Measurements from ENCODE around the gene HERC4. TPM values are rescaled to one million over a fixed set of nuclear protein-coding genes. Genes with fewer than 3 reads are reported as not detected.
"Not testable (repeated sequence)": the region's sequence is repeated elsewhere in the genome, so short reads cannot be mapped to it uniquely, and the experiment has no call there.

The HERC4 gene
- total and polyA plus RNA-seq, 8 donors = 11.2 to 30.7 (median 14.1) TPM

- peak overlapping the region; percentile 53 to 76 (median 69) for H3K4me3 ChIP-seq
- peak overlapping the region; percentile 71 to 97 (median 90) for H3K27ac ChIP-seq
- ATAC-seq = peak; percentile 66 to 82 (median 76)
- peaks cover 0 to 11% (median 10%) of the 10 kb centered on the region in 3 donors for H3K36me3 ChIP-seq
- H3K4me1 ChIP-seq = peaks cover 0 to 23% (median 14%) of the 10 kb centered on the region in 3 donors
- no peak for TF ChIP-seq CTCF (IDR thresholded peaks at IDR 0.05)
- DNase-seq = peak; percentile 84 to 93 (median 87)
- intact Hi-C loops (cut with DNase I) = no loop called here
- H3K27me3 ChIP-seq = no peaks in the 10 kb centered on the region
- WGBS, 2 donors = 0 to 1% methylated on average over 24 to 73 of the region's 73 CpGs
- FAIRE-seq = no peak
- no peaks in the 10 kb centered on the region for H3K9me3 ChIP-seq
Measured at GRCh38 chr10:67884842-67885670, 190.0 kb downstream of the HERC4 start.

GRCh38 chr10:67884313-67884841 lies 190.7 kb downstream of the HERC4 start, which contains the start of gene SIRT1:
Gene SIRT1 (plus strand): TSS chr10:67884656. CDS start chr10:67884722, 66 bp downstream.
- ATAC-seq (peak; percentile 87 to 95 (median 89)), DNase-seq (peak; percentile 96 to 98 (median 98)), FAIRE-seq (no peak)
- intact Hi-C loops (cut with DNase I) = no loop called here
- peaks cover 0 to 11% (median 7%) of the 10 kb centered on the region in 3 donors for H3K36me3 ChIP-seq
- no peaks in the 10 kb centered on the region for H3K27me3 ChIP-seq
- 0 to 1% methylated on average over 31 to 62 of the region's 62 CpGs for WGBS, 2 donors
- H3K9me3 ChIP-seq = no peaks in the 10 kb centered on the region
- peaks cover 0 to 18% (median 14%) of the 10 kb centered on the region in 3 donors for H3K4me1 ChIP-seq
- H3K27ac ChIP-seq = peak within 1 kb of the TSS; percentile 71 to 97 (median 90)
- peak within 1 kb of the TSS; percentile 53 to 76 (median 69) for H3K4me3 ChIP-seq
- TF ChIP-seq CTCF (IDR thresholded peaks at IDR 0.05) = no peak

GRCh38 chr10:67883710-67884312 lies 191.3 kb downstream of the HERC4 start:
- H3K36me3 ChIP-seq = peaks cover 0 to 11% (median 1%) of the 10 kb centered on the region in 3 donors
- no peak for TF ChIP-seq CTCF (IDR thresholded peaks at IDR 0.05)
- peak overlapping the region; percentile 53 to 76 (median 69) for H3K4me3 ChIP-seq
- no peaks in the 10 kb centered on the region for H3K27me3 ChIP-seq
- DNase-seq = peak in 4 of 6 donors; percentile 11 to 29 (median 24)
- intact Hi-C loops (cut with DNase I) = no loop called here
- no peaks in the 10 kb centered on the region for H3K9me3 ChIP-seq
- ATAC-seq = peak; percentile 31 to 48 (median 40)
- H3K4me1 ChIP-seq = peaks cover 0 to 14% (median 12%) of the 10 kb centered on the region in 3 donors
- no peak for FAIRE-seq
- peak overlapping the region; percentile 71 to 97 (median 90) for H3K27ac ChIP-seq
- 10 to 11% methylated on average over 13 of the region's 13 CpGs for WGBS, 2 donors

- ATAC-seq (no peak), DNase-seq (no peak), FAIRE-seq (no peak)
- H3K4me1 ChIP-seq = no peaks in the 10 kb centered on the region
- H3K27ac ChIP-seq = no peak overlapping the region
- TF ChIP-seq CTCF (IDR thresholded peaks at IDR 0.05) = no peak
- 88 to 91% methylated on average over 7 of the region's 7 CpGs for WGBS, 2 donors
- H3K9me3 ChIP-seq = no peaks in the 10 kb centered on the region
- no peaks in the 10 kb centered on the region for H3K27me3 ChIP-seq
- no peak overlapping the region for H3K4me3 ChIP-seq
- no peaks in the 10 kb centered on the region for H3K36me3 ChIP-seq
- intact Hi-C loops (cut with DNase I) = no loop called here
Measured at GRCh38 chr10:67878133-67878532, 196.9 kb downstream of the HERC4 start.

- FAIRE-seq; H3K4me1 ChIP-seq; H3K36me3 ChIP-seq; H3K27me3 ChIP-seq; H3K9me3 ChIP-seq; H3K27ac ChIP-seq; DNase-seq; intact Hi-C loops (cut with DNase I); ATAC-seq; H3K4me3 ChIP-seq: not testable (repeated sequence)
- WGBS, 2 donors = 94 to 95% methylated on average over 11 of the region's 11 CpGs
Measured at GRCh38 chr10:67877421-67877820, 197.7 kb downstream of the HERC4 start.
